HepG2 (cell line): Measurements from ENCODE around the gene SLC9B2. TPM values are rescaled to one million over a fixed set of nuclear protein-coding genes. Genes with fewer than 3 reads are reported as not detected.
A peak's percentile ranks its signal among the peaks of the same experiment; 100 is the strongest.

Experiments used
- DZIP1 ChIP-seq: sonication (generic); formaldehyde crosslinking; IDR thresholded peaks from 2 replicates; pipeline ENCODE4 v1.5.0; 2020; ENCODE audit warnings: mild to moderate bottlenecking, missing genetic modification reagents
- ELF4 ChIP-seq: sonication (generic); formaldehyde crosslinking; IDR thresholded peaks from 2 replicates; pipeline ENCODE4 v1.5.0; 2020; ENCODE audit warnings: missing genetic modification reagents, mild to moderate bottlenecking, moderate library complexity, borderline replicate concordance
- FIP1L1 ChIP-seq: fragments of 200-400 bp; formaldehyde crosslinking; IDR thresholded peaks from 2 replicates; pipeline ENCODE4 v1.6.1; 2018; ENCODE audit warnings: low read depth, mild to moderate bottlenecking, low read length, moderate library complexity, borderline replicate concordance; ENCODE audit not compliant: insufficient read depth
- GTF2F1 ChIP-seq: fragments of 150-350 bp; IDR thresholded peaks from 2 replicates; pipeline ENCODE4 v1.6.1; 2014; ENCODE audit warnings: low read length
- HOXA5 ChIP-seq: sonication (generic); formaldehyde crosslinking; IDR thresholded peaks from 2 replicates; pipeline ENCODE4 v1.4.0; 2020; ENCODE audit warnings: missing genetic modification reagents
- HOXA7 ChIP-seq: sonication (generic); formaldehyde crosslinking; IDR thresholded peaks from 2 replicates; pipeline ENCODE4 v1.8.1; 2022; ENCODE audit warnings: mild to moderate bottlenecking, missing genetic modification reagents, moderate library complexity
- MBNL3 ChIP-seq: fragments of 250-450 bp; sonication (Bioruptor Pico); conservative IDR thresholded peaks from 2 replicates; pipeline ENCODE4 v1.8.0; 2022; ENCODE audit warnings: mild to moderate bottlenecking, inconsistent platforms
- NFRKB ChIP-seq: fragments of 450-650 bp; IDR thresholded peaks from 2 replicates; pipeline ENCODE4 v1.6.1; 2017
- NONO ChIP-seq, 2 experiments: fragments of 450-650 bp in 1 of 2; sonication (generic) in 1 of 2; formaldehyde crosslinking in 1 of 2; IDR thresholded peaks in 1 of 2; conservative IDR thresholded peaks in 1 of 2; 2 replicates each; pipeline versions ENCODE4 v1.6.1 to v1.8.0; 2017 to 2022; ENCODE audit warnings: mild to moderate bottlenecking in 1 of 2, missing genetic modification reagents in 1 of 2, moderate library complexity in 1 of 2
- PITX1 ChIP-seq: sonication (generic); formaldehyde crosslinking; IDR thresholded peaks from 2 replicates; pipeline ENCODE4 v1.5.1; 2020; ENCODE audit warnings: mild to moderate bottlenecking, missing genetic modification reagents
- RXRA ChIP-seq: sonication (generic); formaldehyde crosslinking; IDR thresholded peaks from 2 replicates; pipeline ENCODE4 v1.5.1; 2020; ENCODE audit warnings: missing genetic modification reagents
- SNAPC2 ChIP-seq: sonication (generic); formaldehyde crosslinking; IDR thresholded peaks from 2 replicates; pipeline ENCODE4 v1.8.1; 2022; ENCODE audit warnings: mild to moderate bottlenecking, missing genetic modification reagents
- SNAPC5 ChIP-seq: sonication (generic); formaldehyde crosslinking; IDR thresholded peaks from 2 replicates; pipeline ENCODE4 v1.8.1; 2023; ENCODE audit warnings: mild to moderate bottlenecking, missing genetic modification reagents, borderline replicate concordance
- ZNF318 ChIP-seq: sonication (generic); formaldehyde crosslinking; IDR thresholded peaks from 2 replicates; pipeline ENCODE4 v1.4.0; 2020; ENCODE audit warnings: mild to moderate bottlenecking, missing genetic modification reagents
- ZNF572 ChIP-seq: sonication (generic); formaldehyde crosslinking; IDR thresholded peaks from 2 replicates; pipeline ENCODE4 v1.5.1; 2020; ENCODE audit warnings: mild to moderate bottlenecking, missing genetic modification reagents
- polyA plus RNA-seq, 8 experiments: library from polyadenylated mRNA; depleted of rRNA in 3 of 8; stranded (reverse) in 7 of 8; unstranded in 1 of 8; fragments of >200 nt; fragmentation: Illumina TruSeq in 4 of 8; extraction: Trizol in 4 of 8; gene quantifications; 2 replicates each; pipeline versions ENCODE4 v1.2.1 to v1.2.3, GENCODE V29; 2011 to 2016; ENCODE audit warnings: low read depth in 4 of 8, missing spikeins in 1 of 8, mixed read lengths in 1 of 8; ENCODE audit not compliant: insufficient read depth in 1 of 8
- total RNA-seq, 5 experiments: library from RNA; depleted of rRNA; stranded (reverse); fragments of >200 nt; fragmentation: Illumina TruSeq; extraction: Trizol; gene quantifications; 2 replicates each; pipeline ENCODE4 v1.2.3, GENCODE V29; 2016; ENCODE audit warnings: low read depth in 1 of 5
- TF ChIP-seq, protein P1 (sequence below): sonication (generic); formaldehyde crosslinking; IDR thresholded peaks from 2 replicates; pipeline ENCODE4 v1.5.1; 2020; ENCODE audit warnings: missing genetic modification reagents, mild to moderate bottlenecking, borderline replicate concordance

Gene SLC9B2
- total and polyA plus RNA-seq, 2 of the 13 experiments (the other 11 are each of a cell fraction or from before 2014, with no cell fraction given) = 23.5 to 38.5 TPM

DNA sequence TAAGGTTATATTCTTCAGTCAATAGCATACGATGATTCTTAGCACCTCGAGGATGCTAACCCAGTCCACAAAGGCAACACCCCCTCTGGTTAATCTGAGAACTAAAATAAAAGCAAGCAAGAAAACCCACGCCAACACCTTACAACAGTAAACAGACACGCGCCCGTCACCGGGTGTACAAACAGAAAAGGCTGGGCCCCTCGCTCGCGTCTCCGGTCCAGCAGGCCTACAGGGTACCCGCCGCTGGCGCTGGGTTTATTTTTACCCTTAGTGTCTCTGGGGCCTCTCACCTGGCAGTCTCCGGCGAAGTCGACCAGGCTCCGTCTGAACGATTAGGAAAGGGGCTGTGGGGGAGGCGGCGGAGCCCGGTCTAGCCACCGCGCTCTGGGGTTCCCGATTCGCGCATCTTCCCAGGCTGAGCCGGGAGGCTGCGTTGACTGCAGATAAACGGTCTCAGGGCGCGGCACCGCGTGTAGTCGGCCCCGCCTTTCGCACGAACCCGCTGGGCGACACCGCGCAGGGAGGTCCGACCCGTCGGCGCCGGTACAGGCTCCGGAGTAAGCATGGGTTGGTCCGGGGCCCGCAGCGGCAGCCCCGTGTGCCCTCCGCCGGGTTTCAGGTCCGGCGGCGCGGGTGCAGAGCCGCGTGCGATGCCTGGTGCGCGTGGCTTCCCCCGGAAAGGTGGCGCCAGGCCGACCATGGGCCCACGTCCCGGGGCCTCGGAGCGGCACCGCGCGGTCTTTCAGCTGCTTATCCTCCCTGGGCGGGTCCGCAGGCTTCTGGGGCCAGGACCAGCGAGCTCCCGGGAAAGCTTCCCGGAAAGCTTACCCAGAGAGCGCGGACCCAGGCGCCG, 441 bp downstream of the SLC9B2 start (continued):
- TF ChIP-seq, protein P1, sequence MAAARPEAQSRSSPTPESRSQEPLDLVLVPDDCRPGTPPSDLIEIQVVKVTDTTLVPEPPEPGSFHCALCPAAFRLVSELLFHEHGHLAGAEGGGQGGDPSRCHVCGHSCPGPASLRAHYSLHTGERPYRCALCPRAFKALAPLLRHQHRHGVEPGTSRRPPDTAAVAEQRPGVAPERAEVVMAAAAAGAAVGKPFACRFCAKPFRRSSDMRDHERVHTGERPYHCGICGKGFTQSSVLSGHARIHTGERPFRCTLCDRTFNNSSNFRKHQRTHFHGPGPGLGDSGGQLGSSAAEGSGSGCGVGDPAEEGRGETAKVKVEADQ = no peak; the same call in 1 of the 2 replicates
- TF ChIP-seq MBNL3 (CRISPR knock-in tag) (no peak), DZIP1 (CRISPR knock-in tag) (peak; percentile 83; the same call in 1 of the 2 replicates), FIP1L1 (no peak), GTF2F1 (no peak), SNAPC2 (CRISPR knock-in tag) (no peak), PITX1 (peak; percentile 53; the same call in 1 of the 2 replicates), NFRKB (no peak), SNAPC5 (CRISPR knock-in tag) (0 out of 2 replicates have a peak, but pooled peaks have one; percentile 27), HOXA5 (CRISPR knock-in tag) (peak; percentile 77; the same call in 1 of the 2 replicates), ZNF318 (no peak), ZNF572 (CRISPR knock-in tag) (peak; percentile 60; the same call in 1 of the 2 replicates), ELF4 (no peak), RXRA (CRISPR knock-in tag) (peak; percentile 20; the same call in 1 of the 2 replicates), HOXA7 (CRISPR knock-in tag) (peak; percentile 3; the same call in 1 of the 2 replicates), NONO (IDR thresholded peaks at IDR 0.05) (no peak), NONO (CRISPR knock-in tag; conservative IDR thresholded peaks at IDR 0.05) (peak; percentile 78)
